Liver (tissue), 9 donors: ENCODE results near the gene ARL14EP. TPM values are rescaled to one million over a fixed set of nuclear protein-coding genes. Genes with fewer than 3 reads are reported as not detected.

Source experiments
- DNase-seq: peaks from one replicate; pipeline ENCODE4 v3.0.0-alpha.2; 2017; ENCODE audit warnings: low spot score
- H3K27ac ChIP-seq, 2 donors: one replicate each; pipeline ENCODE4 v1.7.0; 2013; ENCODE audit warnings: inconsistent platforms in 2 of 2, low read length in 2 of 2, control low read depth in 1 of 2, low read depth in 1 of 2, mild to moderate bottlenecking in 1 of 2
- H3K27me3 ChIP-seq, 4 donors: one replicate each; pipeline versions ENCODE4 v1.6.1 to v1.7.0; 2013; ENCODE audit warnings: low read length in 3 of 4, inconsistent platforms in 1 of 4, mild to moderate bottlenecking in 1 of 4, moderate library complexity in 1 of 4; ENCODE audit not compliant: control insufficient read depth in 4 of 4, insufficient read depth in 4 of 4
- H3K36me3 ChIP-seq, 4 donors: one replicate each; pipeline versions ENCODE4 v1.6.1 to v1.7.0; 2013; ENCODE audit warnings: low read length in 3 of 4, mild to moderate bottlenecking in 3 of 4, low read depth in 1 of 4, moderate library complexity in 1 of 4; ENCODE audit not compliant: control insufficient read depth in 4 of 4, insufficient read depth in 3 of 4
- H3K4me1 ChIP-seq, 4 donors: one replicate each; pipeline versions ENCODE4 v1.6.1 to v1.7.0; 2013; ENCODE audit warnings: low read length in 3 of 4, mild to moderate bottlenecking in 3 of 4, moderate library complexity in 1 of 4; ENCODE audit not compliant: control insufficient read depth in 4 of 4, insufficient read depth in 4 of 4
- H3K4me3 ChIP-seq, 3 donors: one replicate each; pipeline versions ENCODE4 v1.6.1 to v1.7.0; 2013; ENCODE audit warnings: low read length in 3 of 3, control low read depth in 1 of 3, low read depth in 1 of 3, mild to moderate bottlenecking in 1 of 3
- H3K9ac ChIP-seq, 2 donors: one replicate each; pipeline ENCODE4 v1.7.0; 2013; ENCODE audit warnings: low read length in 2 of 2, mild to moderate bottlenecking in 2 of 2, moderate library complexity in 2 of 2, control low read depth in 1 of 2, low read depth in 1 of 2
- H3K9me3 ChIP-seq, 4 donors: one replicate each; pipeline versions ENCODE4 v1.6.1 to v1.7.0; 2013; ENCODE audit warnings: low read length in 3 of 4; ENCODE audit not compliant: control insufficient read depth in 4 of 4
- EGR1 ChIP-seq, 2 donors: IDR thresholded peaks; 2 replicates each; pipeline ENCODE4 v1.6.1; 2016 to 2018; ENCODE audit warnings: antibody characterized with exemption in 2 of 2, low read depth in 2 of 2
- FOXA1 ChIP-seq: IDR thresholded peaks from 2 replicates; pipeline ENCODE4 v1.6.1; 2016; ENCODE audit warnings: antibody characterized with exemption
- FOXA2 ChIP-seq: IDR thresholded peaks from 2 replicates; pipeline ENCODE4 v1.6.1; 2016; ENCODE audit warnings: antibody characterized with exemption
- GABPA ChIP-seq, 2 donors: IDR thresholded peaks in 1 of 2; conservative IDR thresholded peaks in 1 of 2; 2 replicates each; pipeline ENCODE4 v1.6.1; 2016; ENCODE audit warnings: antibody characterized with exemption in 2 of 2, mild to moderate bottlenecking in 1 of 2, moderate library complexity in 1 of 2
- HNF4A ChIP-seq, 2 donors: conservative IDR thresholded peaks; 2 replicates each; pipeline ENCODE4 v1.6.1; 2016; ENCODE audit warnings: antibody characterized with exemption in 2 of 2, mild to moderate bottlenecking in 2 of 2
- HNF4G ChIP-seq: IDR thresholded peaks from 2 replicates; pipeline ENCODE4 v1.6.1; 2016; ENCODE audit warnings: antibody characterized with exemption
- JUND ChIP-seq, 2 donors: IDR thresholded peaks; 2 replicates each; pipeline ENCODE4 v1.6.1; 2016; ENCODE audit warnings: antibody characterized with exemption in 2 of 2
- NR2F2 ChIP-seq: IDR thresholded peaks from 2 replicates; pipeline ENCODE4 v1.6.1; 2016; ENCODE audit warnings: antibody characterized with exemption
- RAD21 ChIP-seq, 2 donors: IDR thresholded peaks; 2 replicates each; pipeline ENCODE4 v1.6.1; 2016; ENCODE audit warnings: antibody characterized with exemption in 2 of 2, mild to moderate bottlenecking in 2 of 2
- RXRA ChIP-seq, 2 donors: IDR thresholded peaks; 2 replicates each; pipeline ENCODE4 v1.6.1; 2017 to 2018; ENCODE audit warnings: antibody characterized with exemption in 2 of 2, mild to moderate bottlenecking in 1 of 2
- SP1 ChIP-seq: IDR thresholded peaks from 2 replicates; pipeline ENCODE4 v1.6.1; 2018; ENCODE audit warnings: antibody characterized with exemption, mild to moderate bottlenecking
- TAF1 ChIP-seq: conservative IDR thresholded peaks from 2 replicates; pipeline ENCODE4 v1.6.1; 2016; ENCODE audit warnings: antibody characterized with exemption, mild to moderate bottlenecking
- YY1 ChIP-seq: IDR thresholded peaks from 2 replicates; pipeline ENCODE4 v1.6.1; 2016; ENCODE audit warnings: antibody characterized with exemption, mild to moderate bottlenecking
- WGBS: extraction: QIAGEN DNeasy Blood & Tissue Kit; methylation state at CpG from one replicate; pipeline ENCODE4 v1.1.7; 2013; 5-methylcytosine and 5-hydroxymethylcytosine counted together
- polyA plus RNA-seq, 2 donors: library from polyadenylated mRNA; stranded (reverse) in 1 of 2; unstranded in 1 of 2; fragments of 200-250 nt in 1 of 2; fragments of >200 nt in 1 of 2; fragmentation: Nextera tagmentation in 1 of 2; extraction: Ambion mirVana in 1 of 2; gene quantifications; one replicate each; pipeline versions ENCODE4 v1.2.1 to v1.2.3, GENCODE V29; 2013 to 2015
- total RNA-seq, 2 donors: library from RNA; depleted of rRNA; stranded (reverse); fragments of >200 nt; gene quantifications; one replicate each; pipeline ENCODE4 v1.2.3, GENCODE V29; 2014
- TF ChIP-seq, protein P1 (sequence below): IDR thresholded peaks from 2 replicates; pipeline ENCODE4 v1.6.1; 2016; ENCODE audit warnings: antibody characterized with exemption
- TF ChIP-seq, protein P2 (sequence below): IDR thresholded peaks from 2 replicates; pipeline ENCODE4 v1.6.1; 2016; ENCODE audit warnings: antibody characterized with exemption
- TF ChIP-seq, protein P3 (sequence below): IDR thresholded peaks from 2 replicates; pipeline ENCODE4 v1.6.1; 2016; ENCODE audit warnings: antibody characterized with exemption, mild to moderate bottlenecking
- TF ChIP-seq, protein P4 (sequence below): IDR thresholded peaks from 2 replicates; pipeline ENCODE4 v1.6.1; 2016; ENCODE audit warnings: antibody characterized with exemption
- donor health status: healthy.
- donor health status: healthy.
- donor health status: healthy.
- donor health status: healthy.
- donor health status: healthy.

The ARL14EP gene
- total and polyA plus RNA-seq, 4 donors, result 8.2 to 22.9 (median 13.6) TPM

DNA sequence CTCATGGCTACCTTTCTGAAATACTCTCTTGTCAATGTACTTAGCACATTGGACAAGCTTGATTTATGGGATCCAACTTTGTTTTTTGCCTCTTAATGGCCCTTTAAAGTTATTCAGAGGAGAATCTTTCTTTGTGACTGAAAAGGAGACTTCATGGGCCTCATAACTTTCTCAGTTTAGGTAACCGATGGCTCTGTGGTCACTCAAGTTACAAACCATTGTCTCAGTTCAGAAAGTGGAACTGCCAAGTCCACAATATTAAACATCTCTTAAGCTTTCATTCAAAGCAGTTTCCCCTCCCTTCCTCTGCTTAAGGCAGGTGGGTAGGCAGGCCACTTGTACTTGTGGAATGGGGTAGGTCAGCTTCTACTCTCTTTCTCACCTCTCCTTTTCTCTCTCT is 12.3 kb upstream of the ARL14EP start:
- 92% methylated on average over 1 of the region's 1 CpG for WGBS
- H3K9me3 ChIP-seq, result no peaks in the 10 kb centered on the region

DNA sequence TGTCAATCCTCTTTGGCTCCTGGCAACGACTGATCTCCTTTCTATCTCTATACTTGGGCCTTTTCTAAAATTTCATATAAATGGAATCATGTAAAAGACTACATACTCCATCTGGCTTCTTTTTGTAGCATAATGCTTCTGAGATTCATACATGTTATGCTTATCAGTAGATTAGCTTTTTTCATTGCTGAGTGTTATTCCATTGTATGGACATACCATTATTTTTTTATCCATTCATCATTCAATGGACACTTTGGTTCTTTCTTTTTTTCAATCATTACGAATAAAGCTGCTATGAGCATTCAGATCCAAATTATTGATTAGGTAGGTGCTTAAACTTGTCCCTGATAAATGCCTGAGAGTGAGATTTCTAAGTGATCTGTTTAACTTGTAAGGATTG is 11.7 kb upstream of the ARL14EP start:
- Histone ChIP-seq H3K9ac (no peak overlapping the region), H3K4me1 (no peaks in the 10 kb centered on the region), H3K4me3 (no peak overlapping the region), H3K36me3 (no peaks in the 10 kb centered on the region), H3K27me3 (no peaks in the 10 kb centered on the region), H3K27ac (no peak overlapping the region), H3K9me3 (no peaks in the 10 kb centered on the region)
- 74% methylated on average over 2 of the region's 2 CpGs for WGBS
- DNase-seq, result no peak
- TF ChIP-seq EGR1 (IDR thresholded peaks at IDR 0.05; ENCODE audit: low read depth in 2 of 2) (no peak), RAD21 (IDR thresholded peaks at IDR 0.05) (no peak), YY1 (no peak), HNF4A (conservative IDR thresholded peaks at IDR 0.05) (no peak), RXRA (IDR thresholded peaks at IDR 0.05) (no peak), GABPA (IDR thresholded peaks at IDR 0.05 in 1 of 2, conservative IDR thresholded peaks at IDR 0.05 in 1 of 2) (no peak), FOXA2 (no peak), JUND (IDR thresholded peaks at IDR 0.05) (no peak), NR2F2 (no peak)
- TF ChIP-seq, protein P1, sequence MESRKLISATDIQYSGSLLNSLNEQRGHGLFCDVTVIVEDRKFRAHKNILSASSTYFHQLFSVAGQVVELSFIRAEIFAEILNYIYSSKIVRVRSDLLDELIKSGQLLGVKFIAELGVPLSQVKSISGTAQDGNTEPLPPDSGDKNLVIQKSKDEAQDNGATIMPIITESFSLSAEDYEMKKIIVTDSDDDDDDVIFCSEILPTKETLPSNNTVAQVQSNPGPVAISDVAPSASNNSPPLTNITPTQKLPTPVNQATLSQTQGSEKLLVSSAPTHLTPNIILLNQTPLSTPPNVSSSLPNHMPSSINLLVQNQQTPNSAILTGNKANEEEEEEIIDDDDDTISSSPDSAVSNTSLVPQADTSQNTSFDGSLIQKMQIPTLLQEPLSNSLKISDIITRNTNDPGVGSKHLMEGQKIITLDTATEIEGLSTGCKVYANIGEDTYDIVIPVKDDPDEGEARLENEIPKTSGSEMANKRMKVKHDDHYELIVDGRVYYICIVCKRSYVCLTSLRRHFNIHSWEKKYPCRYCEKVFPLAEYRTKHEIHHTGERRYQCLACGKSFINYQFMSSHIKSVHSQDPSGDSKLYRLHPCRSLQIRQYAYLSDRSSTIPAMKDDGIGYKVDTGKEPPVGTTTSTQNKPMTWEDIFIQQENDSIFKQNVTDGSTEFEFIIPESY, result no peak
- TF ChIP-seq, protein P2, sequence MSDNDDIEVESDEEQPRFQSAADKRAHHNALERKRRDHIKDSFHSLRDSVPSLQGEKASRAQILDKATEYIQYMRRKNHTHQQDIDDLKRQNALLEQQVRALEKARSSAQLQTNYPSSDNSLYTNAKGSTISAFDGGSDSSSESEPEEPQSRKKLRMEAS, result no peak
- TF ChIP-seq, protein P3, sequence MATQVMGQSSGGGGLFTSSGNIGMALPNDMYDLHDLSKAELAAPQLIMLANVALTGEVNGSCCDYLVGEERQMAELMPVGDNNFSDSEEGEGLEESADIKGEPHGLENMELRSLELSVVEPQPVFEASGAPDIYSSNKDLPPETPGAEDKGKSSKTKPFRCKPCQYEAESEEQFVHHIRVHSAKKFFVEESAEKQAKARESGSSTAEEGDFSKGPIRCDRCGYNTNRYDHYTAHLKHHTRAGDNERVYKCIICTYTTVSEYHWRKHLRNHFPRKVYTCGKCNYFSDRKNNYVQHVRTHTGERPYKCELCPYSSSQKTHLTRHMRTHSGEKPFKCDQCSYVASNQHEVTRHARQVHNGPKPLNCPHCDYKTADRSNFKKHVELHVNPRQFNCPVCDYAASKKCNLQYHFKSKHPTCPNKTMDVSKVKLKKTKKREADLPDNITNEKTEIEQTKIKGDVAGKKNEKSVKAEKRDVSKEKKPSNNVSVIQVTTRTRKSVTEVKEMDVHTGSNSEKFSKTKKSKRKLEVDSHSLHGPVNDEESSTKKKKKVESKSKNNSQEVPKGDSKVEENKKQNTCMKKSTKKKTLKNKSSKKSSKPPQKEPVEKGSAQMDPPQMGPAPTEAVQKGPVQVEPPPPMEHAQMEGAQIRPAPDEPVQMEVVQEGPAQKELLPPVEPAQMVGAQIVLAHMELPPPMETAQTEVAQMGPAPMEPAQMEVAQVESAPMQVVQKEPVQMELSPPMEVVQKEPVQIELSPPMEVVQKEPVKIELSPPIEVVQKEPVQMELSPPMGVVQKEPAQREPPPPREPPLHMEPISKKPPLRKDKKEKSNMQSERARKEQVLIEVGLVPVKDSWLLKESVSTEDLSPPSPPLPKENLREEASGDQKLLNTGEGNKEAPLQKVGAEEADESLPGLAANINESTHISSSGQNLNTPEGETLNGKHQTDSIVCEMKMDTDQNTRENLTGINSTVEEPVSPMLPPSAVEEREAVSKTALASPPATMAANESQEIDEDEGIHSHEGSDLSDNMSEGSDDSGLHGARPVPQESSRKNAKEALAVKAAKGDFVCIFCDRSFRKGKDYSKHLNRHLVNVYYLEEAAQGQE, result no peak

More for the DNA sequence above, 12.3 kb upstream of the ARL14EP start:
- TF ChIP-seq NR2F2 (no peak), RXRA (IDR thresholded peaks at IDR 0.05) (no peak), FOXA2 (no peak), GABPA (IDR thresholded peaks at IDR 0.05 in 1 of 2, conservative IDR thresholded peaks at IDR 0.05 in 1 of 2) (no peak), HNF4G (no peak), FOXA1 (no peak), RAD21 (IDR thresholded peaks at IDR 0.05) (no peak), HNF4A (conservative IDR thresholded peaks at IDR 0.05) (no peak), SP1 (no peak), TAF1 (no peak), YY1 (no peak)
- TF ChIP-seq, protein P4, sequence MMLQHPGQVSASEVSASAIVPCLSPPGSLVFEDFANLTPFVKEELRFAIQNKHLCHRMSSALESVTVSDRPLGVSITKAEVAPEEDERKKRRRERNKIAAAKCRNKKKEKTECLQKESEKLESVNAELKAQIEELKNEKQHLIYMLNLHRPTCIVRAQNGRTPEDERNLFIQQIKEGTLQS, result no peak
- no peak overlapping the region for H3K27ac ChIP-seq
- no peak overlapping the region for H3K4me3 ChIP-seq
- no peaks in the 10 kb centered on the region for H3K4me1 ChIP-seq
- no peak overlapping the region for H3K9ac ChIP-seq
- no peak for DNase-seq
- no peaks in the 10 kb centered on the region for H3K36me3 ChIP-seq
- no peaks in the 10 kb centered on the region for H3K27me3 ChIP-seq
